ENCODE results near the gene CLDN12. TPM values are rescaled to one million over a fixed set of nuclear protein-coding genes. Genes with fewer than 3 reads are reported as not detected.

The CLDN12 gene
- total RNA-seq, 1 donor from 2014 or later, result 41.0 TPM

DNA sequence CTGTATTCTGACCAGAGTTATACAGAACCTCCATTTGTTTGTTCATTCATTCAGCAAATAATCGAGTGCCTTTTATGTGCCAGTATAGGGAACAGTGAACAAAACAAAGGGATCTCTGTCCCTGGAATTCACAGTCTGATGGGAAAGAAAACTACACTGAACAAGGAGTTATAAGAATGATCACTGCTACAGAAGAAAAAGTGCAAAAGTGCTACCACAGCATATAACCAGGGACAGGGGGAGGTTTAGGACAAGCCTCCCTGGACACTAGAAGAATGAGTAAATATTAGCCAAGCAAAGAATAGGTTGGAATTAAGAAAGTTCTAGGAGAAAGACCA lies 4.2 kb downstream of the CLDN12 start:
- DNase-seq (ENCODE audit: low read depth, low spot score), result no peak
- Mint-ChIP-seq H3K27me3 (ENCODE audit: low read depth) (no peaks in the 10 kb centered on the region), H3K36me3 (ENCODE audit: low read depth) (no peaks in the 10 kb centered on the region), H3K27ac (ENCODE audit: unreplicated experiment) (peak overlapping the region; percentile 7), H3K4me1 (peaks cover 31% of the 10 kb centered on the region), H3K9me3 (no peaks in the 10 kb centered on the region), H3K4me3 (peak overlapping the region; percentile 15)
- TF ChIP-seq, protein P1, sequence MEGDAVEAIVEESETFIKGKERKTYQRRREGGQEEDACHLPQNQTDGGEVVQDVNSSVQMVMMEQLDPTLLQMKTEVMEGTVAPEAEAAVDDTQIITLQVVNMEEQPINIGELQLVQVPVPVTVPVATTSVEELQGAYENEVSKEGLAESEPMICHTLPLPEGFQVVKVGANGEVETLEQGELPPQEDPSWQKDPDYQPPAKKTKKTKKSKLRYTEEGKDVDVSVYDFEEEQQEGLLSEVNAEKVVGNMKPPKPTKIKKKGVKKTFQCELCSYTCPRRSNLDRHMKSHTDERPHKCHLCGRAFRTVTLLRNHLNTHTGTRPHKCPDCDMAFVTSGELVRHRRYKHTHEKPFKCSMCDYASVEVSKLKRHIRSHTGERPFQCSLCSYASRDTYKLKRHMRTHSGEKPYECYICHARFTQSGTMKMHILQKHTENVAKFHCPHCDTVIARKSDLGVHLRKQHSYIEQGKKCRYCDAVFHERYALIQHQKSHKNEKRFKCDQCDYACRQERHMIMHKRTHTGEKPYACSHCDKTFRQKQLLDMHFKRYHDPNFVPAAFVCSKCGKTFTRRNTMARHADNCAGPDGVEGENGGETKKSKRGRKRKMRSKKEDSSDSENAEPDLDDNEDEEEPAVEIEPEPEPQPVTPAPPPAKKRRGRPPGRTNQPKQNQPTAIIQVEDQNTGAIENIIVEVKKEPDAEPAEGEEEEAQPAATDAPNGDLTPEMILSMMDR (conservative IDR thresholded peaks at IDR 0.05), result no peak

DNA sequence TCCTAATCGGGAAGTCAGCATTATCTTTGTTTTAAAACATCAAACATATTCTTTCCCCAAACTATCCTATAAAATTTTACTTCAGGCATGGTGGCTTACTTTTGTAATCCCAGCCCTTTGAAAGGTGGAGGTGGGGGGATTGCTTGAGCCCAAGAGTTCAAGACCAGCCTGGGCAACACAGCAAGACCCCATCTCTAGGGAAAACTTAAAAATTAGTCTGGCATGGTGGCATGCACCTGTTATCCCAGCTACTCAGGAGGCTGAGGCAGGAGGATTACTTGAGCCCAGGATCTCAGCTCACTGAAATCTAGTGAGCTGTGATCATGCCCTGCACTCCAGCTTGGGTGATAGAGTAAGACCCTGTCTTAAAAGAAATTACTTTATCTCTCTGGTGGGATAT lies 4.9 kb downstream of the CLDN12 start:
- no peak for DNase-seq (ENCODE audit: low read depth, low spot score)
- no peaks in the 10 kb centered on the region for H3K36me3 Mint-ChIP-seq (ENCODE audit: low read depth)

DNA sequence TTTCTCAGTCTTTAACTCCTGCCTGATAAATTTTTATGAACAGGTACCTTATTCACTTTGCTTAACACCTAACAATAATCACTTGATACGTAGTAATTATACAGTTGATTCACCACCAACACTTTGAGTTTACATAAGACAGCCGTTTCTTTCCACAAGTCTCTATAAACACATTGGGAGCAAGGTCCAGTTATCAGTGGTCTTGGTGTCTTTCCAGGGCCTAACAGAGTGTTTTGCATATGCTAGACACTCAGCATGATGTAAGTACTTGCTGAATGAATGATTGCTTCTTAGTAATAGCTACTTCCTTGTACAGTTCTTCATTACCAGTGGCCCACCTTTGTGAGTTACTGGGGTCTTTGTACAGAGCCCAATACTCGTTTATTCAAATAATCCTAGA lies 6.4 kb downstream of the CLDN12 start:
- no peaks in the 10 kb centered on the region for H3K27me3 Mint-ChIP-seq (ENCODE audit: low read depth)
- no peaks in the 10 kb centered on the region for H3K9me3 Mint-ChIP-seq
- no peak overlapping the region for H3K27ac Mint-ChIP-seq (ENCODE audit: unreplicated experiment)
- H3K4me3 Mint-ChIP-seq, result no peak overlapping the region
- DNase-seq (ENCODE audit: low read depth, low spot score), result no peak
- no peaks in the 10 kb centered on the region for H3K36me3 Mint-ChIP-seq (ENCODE audit: low read depth)
- TF ChIP-seq, protein P1 (conservative IDR thresholded peaks at IDR 0.05), result no peak
- H3K4me1 Mint-ChIP-seq, result peaks cover 16% of the 10 kb centered on the region

More for the DNA sequence above, 4.9 kb downstream of the CLDN12 start:
- Mint-ChIP-seq H3K4me1 (peaks cover 27% of the 10 kb centered on the region), H3K27ac (ENCODE audit: unreplicated experiment) (no peak overlapping the region), H3K4me3 (no peak overlapping the region), H3K27me3 (ENCODE audit: low read depth) (no peaks in the 10 kb centered on the region), H3K9me3 (no peaks in the 10 kb centered on the region)
- TF ChIP-seq, protein P1 (conservative IDR thresholded peaks at IDR 0.05), result no peak

DNA sequence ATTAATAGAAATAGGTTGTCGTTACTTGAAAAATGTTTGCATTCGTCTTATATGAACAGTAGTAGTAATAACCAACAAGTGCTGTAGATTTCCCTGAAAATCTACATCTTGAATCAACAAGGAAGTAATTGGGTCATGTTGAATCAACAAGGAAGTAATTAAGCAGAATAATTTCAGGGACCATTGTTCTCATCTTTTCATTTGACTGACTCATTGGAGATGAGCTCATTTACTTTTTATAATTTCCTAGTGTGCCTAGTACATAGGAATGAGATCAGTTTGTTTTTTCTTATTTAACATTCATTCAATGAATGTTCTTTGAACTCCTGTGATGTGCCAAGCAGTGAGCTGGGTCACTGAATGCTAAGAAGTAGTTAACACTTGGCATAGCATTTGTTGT lies 8.2 kb downstream of the CLDN12 start:
- no peak overlapping the region for H3K27ac Mint-ChIP-seq (ENCODE audit: unreplicated experiment)
- no peaks in the 10 kb centered on the region for H3K9me3 Mint-ChIP-seq
- H3K36me3 Mint-ChIP-seq (ENCODE audit: low read depth), result no peaks in the 10 kb centered on the region
- no peaks in the 10 kb centered on the region for H3K27me3 Mint-ChIP-seq (ENCODE audit: low read depth)
- H3K4me3 Mint-ChIP-seq, result no peak overlapping the region
- TF ChIP-seq, protein P1 (conservative IDR thresholded peaks at IDR 0.05), result no peak
- DNase-seq (ENCODE audit: low read depth, low spot score), result no peak
- H3K4me1 Mint-ChIP-seq, result peaks cover 10% of the 10 kb centered on the region

DNA sequence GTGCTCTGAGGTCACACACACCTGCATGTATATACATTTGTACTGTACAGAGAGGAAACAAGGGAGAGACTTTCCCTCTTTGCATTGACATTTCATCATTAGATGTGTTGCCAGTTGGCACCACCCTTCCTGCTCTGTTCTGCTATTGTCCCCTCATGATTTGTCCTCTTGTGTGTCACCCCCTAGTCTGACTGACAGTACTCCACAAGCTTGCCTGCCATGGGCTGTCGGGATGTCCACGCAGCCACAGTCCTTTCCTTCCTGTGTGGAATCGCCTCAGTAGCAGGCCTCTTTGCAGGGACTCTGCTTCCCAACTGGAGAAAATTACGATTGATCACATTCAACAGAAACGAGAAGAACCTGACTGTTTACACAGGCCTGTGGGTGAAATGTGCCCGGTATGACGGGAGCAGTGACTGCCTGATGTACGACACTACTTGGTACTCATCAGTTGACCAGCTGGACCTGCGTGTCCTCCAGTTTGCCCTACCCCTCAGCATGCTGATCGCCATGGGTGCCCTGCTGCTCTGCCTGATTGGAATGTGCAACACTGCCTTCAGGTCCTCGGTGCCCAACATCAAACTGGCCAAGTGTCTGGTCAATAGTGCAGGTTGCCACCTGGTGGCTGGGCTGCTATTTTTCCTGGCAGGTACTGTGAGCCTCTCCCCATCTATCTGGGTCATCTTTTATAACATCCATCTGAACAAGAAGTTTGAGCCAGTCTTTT lies 9.4 kb downstream of the CLDN12 start:
- no peak for DNase-seq (ENCODE audit: low read depth, low spot score)
- H3K27ac Mint-ChIP-seq (ENCODE audit: unreplicated experiment), result no peak overlapping the region

More for the DNA sequence above, 9.4 kb downstream of the CLDN12 start:
- no peaks in the 10 kb centered on the region for H3K36me3 Mint-ChIP-seq (ENCODE audit: low read depth)
- H3K9me3 Mint-ChIP-seq, result no peaks in the 10 kb centered on the region
- H3K4me3 Mint-ChIP-seq, result no peak overlapping the region
- peaks cover 3% of the 10 kb centered on the region for H3K4me1 Mint-ChIP-seq
- TF ChIP-seq, protein P1 (conservative IDR thresholded peaks at IDR 0.05), result peak; percentile 40
- no peaks in the 10 kb centered on the region for H3K27me3 Mint-ChIP-seq (ENCODE audit: low read depth)
